GM08714 (cell line): Measurements from ENCODE around the gene PLSCR2.
"Not testable (repeated sequence)": the region's sequence is repeated elsewhere in the genome, so short reads cannot be mapped to it uniquely, and the experiment has no call there.

ENCODE experiments used
- H3K4me3 ChIP-seq: fragments of 200-500 bp; sonication (Bioruptor generic); 2 replicates; pipeline ENCODE4 v1.5.1; 2014; ENCODE audit warnings: mild to moderate bottlenecking, low read length, inconsistent platforms
- ZNF274 ChIP-seq: IDR thresholded peaks from 2 replicates; pipeline ENCODE4 v1.6.1; 2012; ENCODE audit warnings: mild to moderate bottlenecking, low read depth, low read length

Gene PLSCR2

DNA sequence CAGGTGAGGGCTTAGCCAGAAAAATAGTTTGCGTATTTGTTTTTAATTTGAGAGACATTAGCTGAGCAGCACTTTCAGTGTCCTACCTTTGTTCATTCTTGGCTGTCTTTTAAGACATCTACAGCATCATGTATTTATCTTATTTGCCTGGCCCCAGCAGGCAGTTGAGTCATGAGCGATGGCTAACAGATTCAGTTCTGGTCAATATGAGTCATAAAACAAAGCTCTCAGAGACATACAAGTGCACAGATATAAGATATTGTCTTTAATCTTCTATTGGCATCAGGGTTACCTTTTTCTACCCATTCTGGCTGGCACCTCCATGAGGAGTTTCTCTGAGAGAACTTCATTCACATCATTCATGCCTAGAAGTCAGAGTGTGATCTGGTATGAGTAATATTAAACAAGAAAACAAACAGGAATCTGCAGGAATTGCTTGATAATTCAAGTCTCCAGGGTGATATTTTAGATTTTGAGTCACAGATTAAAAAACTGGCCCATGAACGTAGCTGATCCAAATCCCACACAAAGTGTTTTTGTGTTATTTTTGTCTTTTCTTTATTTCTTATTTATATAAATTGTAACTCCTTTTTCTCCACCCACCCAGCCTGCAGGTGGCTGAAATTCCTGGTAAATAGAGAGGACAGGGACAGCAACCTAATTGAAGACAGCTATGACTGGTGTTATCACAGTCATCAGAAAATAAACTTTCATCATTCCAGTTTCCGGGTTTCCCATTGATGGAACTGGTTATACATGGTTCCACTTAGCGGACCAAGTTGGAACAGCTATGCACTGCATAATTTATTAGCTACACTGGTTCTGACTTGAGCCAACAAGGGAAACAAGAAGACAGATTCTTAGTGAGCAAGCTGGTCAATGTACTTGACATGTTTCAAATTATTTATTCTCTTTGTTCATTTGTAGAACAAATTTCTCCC, 47.3 kb downstream of the PLSCR2 start:
- no peak overlapping the region for H3K4me3 ChIP-seq
- TF ChIP-seq ZNF274, result no peak

- TF ChIP-seq ZNF274, result no peak
- no peak overlapping the region for H3K4me3 ChIP-seq
These were observed 53.0 kb downstream of the PLSCR2 start for GRCh38 chr3:146416366-146416765.

- no peak overlapping the region for H3K4me3 ChIP-seq
- TF ChIP-seq ZNF274, result no peak
These were observed 55.4 kb downstream of the PLSCR2 start for GRCh38 chr3:146414010-146414409.

DNA sequence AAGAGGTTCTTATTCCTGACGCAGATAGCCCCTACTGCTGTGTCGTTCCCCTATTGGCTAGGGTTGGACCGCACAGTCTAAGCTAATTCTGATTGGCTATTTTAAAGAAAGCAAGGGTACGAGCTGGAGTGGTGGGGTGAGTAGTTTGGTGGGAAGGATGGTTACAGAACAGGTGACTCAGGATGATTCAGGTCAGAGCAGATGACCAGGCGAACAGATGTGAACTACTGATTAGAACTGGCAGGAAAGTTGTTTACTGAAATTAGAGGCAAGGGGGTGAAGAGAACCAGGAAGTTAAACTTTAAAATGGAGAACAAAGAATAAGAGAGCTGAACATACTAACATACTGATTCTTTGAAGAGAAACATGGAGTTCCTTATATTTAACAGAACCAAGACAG, 56.6 kb downstream of the PLSCR2 start:
- H3K4me3 ChIP-seq, result not testable (repeated sequence)

- H3K4me3 ChIP-seq, result no peak overlapping the region
- TF ChIP-seq ZNF274, result no peak
These were observed 61.4 kb downstream of the PLSCR2 start for GRCh38 chr3:146407956-146408355.

- no peak overlapping the region for H3K4me3 ChIP-seq
- no peak for TF ChIP-seq ZNF274
These were observed 64.9 kb downstream of the PLSCR2 start for GRCh38 chr3:146404436-146404835.

DNA sequence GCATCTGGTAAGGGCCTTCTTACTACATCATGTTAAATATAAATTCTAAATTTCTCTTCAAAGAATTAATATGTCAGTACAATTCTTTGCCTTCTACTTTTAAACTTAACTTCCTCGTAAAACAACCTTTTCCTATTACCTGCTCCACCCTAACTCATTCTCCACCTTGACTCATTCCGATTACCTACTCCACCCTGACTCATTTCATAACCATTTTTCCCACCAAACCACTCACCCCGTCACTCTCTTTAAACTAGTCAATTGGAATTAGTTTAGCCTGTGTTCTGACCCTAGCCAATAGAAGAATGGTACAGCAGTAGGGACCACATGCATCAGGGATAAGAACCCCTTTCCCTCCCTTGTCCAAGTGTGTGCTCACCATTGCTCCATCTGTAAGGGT, 65.6 kb downstream of the PLSCR2 start:
- no peak overlapping the region for H3K4me3 ChIP-seq
- TF ChIP-seq ZNF274, result no peak

DNA sequence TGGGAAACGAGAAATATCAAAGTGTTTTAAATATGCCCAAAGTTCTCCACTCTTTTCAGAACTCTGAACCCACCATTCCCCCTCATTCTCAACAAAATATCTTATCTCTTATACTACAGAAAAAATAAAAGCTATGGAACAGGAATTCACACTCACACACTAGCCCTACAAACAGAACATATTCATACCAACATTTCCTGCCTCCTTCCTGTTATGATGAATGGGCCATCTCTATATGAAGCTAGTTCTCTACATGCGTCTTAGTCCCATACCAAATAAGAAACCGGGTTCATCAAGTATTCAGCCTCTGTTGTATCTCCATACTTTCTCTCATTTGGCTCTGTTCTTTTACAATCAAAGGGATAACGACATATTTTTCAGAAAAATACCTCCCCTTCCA, 72.6 kb downstream of the PLSCR2 start:
- H3K4me3 ChIP-seq, result no peak overlapping the region
- no peak for TF ChIP-seq ZNF274

DNA sequence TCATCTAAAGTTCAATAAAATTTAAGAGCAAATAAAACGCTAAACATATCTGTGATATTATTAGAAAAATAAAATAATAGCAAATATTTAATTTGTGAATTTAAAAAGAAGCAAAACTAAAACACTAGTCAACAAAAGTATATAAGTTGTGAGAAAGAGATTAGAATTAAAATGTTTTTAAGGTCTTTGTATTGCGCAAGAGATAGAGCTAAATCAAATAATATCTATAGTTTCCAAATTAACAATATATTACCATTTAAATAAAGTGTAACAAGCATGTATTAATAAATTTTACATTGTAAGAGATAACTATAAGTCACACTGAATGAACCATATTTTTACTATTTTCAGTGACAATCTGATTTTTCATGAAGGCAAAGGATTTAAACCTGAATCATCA, 74.2 kb downstream of the PLSCR2 start:
- TF ChIP-seq ZNF274, result no peak
- H3K4me3 ChIP-seq, result no peak overlapping the region

DNA sequence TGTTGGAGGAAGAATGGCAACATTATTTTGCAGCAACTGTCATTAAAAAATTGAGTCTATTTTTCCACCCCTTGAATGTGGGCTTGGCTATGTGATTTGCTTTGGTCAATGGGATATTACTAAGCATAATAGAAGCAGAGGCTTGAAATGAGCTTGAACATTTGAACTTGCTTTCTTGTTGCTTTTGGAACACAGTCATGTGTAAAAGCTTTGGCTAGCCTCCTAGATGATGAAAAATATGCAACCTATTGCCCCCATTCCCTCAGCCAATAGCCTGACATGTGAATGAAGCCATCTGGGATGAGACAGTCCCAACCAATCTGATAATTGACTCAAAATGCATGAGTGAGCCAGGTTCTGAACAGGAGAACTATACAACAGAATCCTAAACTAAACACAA, 78.4 kb downstream of the PLSCR2 start:
- no peak overlapping the region for H3K4me3 ChIP-seq
- TF ChIP-seq ZNF274, result no peak

DNA sequence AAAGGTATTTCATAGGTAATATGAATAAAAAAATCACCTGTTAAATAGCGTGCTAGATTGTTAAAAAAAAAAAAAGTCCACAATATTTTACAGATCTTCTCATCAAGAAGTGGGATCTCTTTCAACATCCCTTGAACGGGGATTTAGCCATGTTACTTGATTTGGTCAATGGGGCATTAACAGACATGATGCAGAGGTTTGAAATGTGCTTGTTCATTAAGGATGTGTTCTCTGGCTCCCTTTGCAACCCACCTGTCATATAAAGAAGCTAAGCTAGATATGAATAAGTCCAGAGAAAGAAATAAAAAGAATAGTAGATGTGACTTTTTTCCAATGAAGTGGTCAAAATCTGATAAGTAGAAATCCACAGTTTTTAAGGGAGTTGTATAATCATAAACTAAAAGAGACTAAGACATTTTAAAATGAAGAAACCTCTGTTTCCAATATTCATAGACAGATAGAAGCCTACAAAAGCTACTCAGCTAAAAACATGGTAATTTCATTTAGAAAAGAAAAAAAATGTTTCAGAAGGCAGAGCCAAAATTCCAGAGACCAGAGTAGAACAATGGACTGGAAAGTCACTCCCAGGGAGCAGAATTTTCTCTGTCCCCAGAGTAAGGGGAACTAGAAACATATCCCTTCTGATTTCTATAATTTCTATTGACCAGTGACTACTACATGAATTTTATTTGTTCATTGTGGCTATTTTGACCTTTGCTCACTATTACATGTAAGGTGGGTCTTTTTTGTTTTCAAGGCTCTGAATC, 79.2 kb downstream of the PLSCR2 start:
- TF ChIP-seq ZNF274, result no peak
- H3K4me3 ChIP-seq, result no peak overlapping the region

DNA sequence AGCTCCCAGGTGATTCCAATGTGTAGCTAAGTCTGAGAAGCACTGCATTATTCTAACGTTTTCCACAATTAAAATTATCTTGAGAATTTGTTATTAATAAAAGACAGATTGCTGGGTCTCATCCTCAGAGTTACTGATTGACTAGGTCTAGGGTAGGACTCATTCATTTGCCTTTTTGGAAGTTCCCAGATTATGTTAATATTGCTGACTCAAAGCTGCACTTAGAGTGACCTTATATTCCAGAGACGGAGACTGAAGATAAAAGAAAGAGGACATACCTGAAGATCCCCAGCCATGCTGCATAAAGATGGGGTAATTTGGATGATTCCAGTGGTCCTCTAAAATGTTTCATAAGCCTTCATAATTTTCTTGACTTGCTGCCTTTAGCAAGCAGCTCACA, 81.8 kb downstream of the PLSCR2 start:
- TF ChIP-seq ZNF274, result no peak
- no peak overlapping the region for H3K4me3 ChIP-seq

DNA sequence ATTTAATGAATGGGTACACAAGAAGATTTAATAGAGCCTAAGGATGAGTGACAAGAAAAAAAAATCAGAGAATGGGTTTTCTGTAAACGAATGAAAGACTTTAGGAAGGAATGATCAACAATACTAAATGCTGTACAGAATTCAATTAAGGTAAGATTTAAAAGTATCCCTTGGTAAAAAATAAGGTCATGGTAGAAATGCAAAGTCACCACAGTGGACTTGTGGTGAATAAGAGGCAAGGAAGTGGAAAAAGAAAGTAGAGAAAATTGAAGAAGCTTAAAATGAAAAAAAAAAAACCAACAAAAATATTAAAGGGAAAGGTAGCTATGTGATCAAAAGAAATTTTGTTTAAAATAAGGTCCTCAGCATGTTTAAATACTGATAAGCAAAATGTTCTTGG, 82.4 kb downstream of the PLSCR2 start:
- TF ChIP-seq ZNF274, result no peak

GRCh38 chr3:146384786-146385185, 84.6 kb downstream of the PLSCR2 start:
- TF ChIP-seq ZNF274, result no peak
- no peak overlapping the region for H3K4me3 ChIP-seq

More for the DNA sequence above, 82.4 kb downstream of the PLSCR2 start:
- H3K4me3 ChIP-seq, result no peak overlapping the region
